DND-41 (cell line): ENCODE measurements around the gene CCL14.

Experiments
- ATAC-seq: fragments of 200-7000 bp; cut with Tn5 transposase; 3 replicates; pipeline ENCODE4 v1.9.1; 2021; ENCODE audit warnings: low read depth; ENCODE audit not compliant: insufficient read depth
- DNase-seq: peaks from one replicate; pipeline ENCODE4 v3.0.0-alpha.2; 2020
- H2AFZ ChIP-seq: 2 replicates; pipeline ENCODE4 v1.6.0; 2012; ENCODE audit warnings: low read depth, low read length
- H3K27ac ChIP-seq: 2 replicates; pipeline ENCODE4 v1.5.1; 2012; ENCODE audit warnings: low read length, inconsistent platforms
- H3K27me3 ChIP-seq: fragments of 200-600 bp; sonication (generic); 2 replicates; pipeline ENCODE4 v1.6.0; 2012; ENCODE audit warnings: low read length, mild to moderate bottlenecking, inconsistent platforms; ENCODE audit not compliant: insufficient read depth, poor library complexity
- H3K36me3 ChIP-seq: 2 replicates; pipeline ENCODE4 v1.5.1; 2012; ENCODE audit warnings: low read length, inconsistent platforms; ENCODE audit not compliant: insufficient read depth
- H3K4me1 ChIP-seq: 2 replicates; pipeline ENCODE4 v1.5.1; 2012; ENCODE audit warnings: mild to moderate bottlenecking, low read length; ENCODE audit not compliant: insufficient read depth
- H3K4me2 ChIP-seq: 2 replicates; pipeline ENCODE4 v1.6.0; 2012; ENCODE audit warnings: mild to moderate bottlenecking, moderate library complexity, low read length, inconsistent platforms; ENCODE audit not compliant: insufficient read depth
- H3K4me3 ChIP-seq, 2 experiments: fragments of 200-600 bp in 1 of 2; shearing (Covaris generic) in 1 of 2; 2 replicates each; pipeline ENCODE4 v1.5.1; 2012 to 2016; ENCODE audit warnings: inconsistent platforms in 2 of 2, low read length in 2 of 2, mild to moderate bottlenecking in 2 of 2, low read depth in 1 of 2, moderate library complexity in 1 of 2
- H3K79me2 ChIP-seq: 2 replicates; pipeline ENCODE4 v1.6.0; 2012; ENCODE audit warnings: low read length, inconsistent platforms; ENCODE audit not compliant: insufficient read depth
- H3K9ac ChIP-seq: 2 replicates; pipeline ENCODE4 v1.6.0; 2012; ENCODE audit warnings: low read depth, mild to moderate bottlenecking, inconsistent platforms, low read length, moderate library complexity
- H3K9me3 ChIP-seq: 2 replicates; pipeline ENCODE4 v1.5.1; 2012; ENCODE audit warnings: low read length, moderate library complexity, mild to moderate bottlenecking, inconsistent platforms; ENCODE audit not compliant: insufficient read depth, severe bottlenecking
- H4K20me1 ChIP-seq: 2 replicates; pipeline ENCODE4 v1.6.0; 2012; ENCODE audit warnings: low read length; ENCODE audit not compliant: insufficient read depth
- EZH2 ChIP-seq: IDR thresholded peaks from 3 replicates; pipeline ENCODE4 v1.6.1; 2012; ENCODE audit warnings: borderline replicate concordance, low read depth, mild to moderate bottlenecking, moderate library complexity, low read length, inconsistent platforms; ENCODE audit not compliant: severe bottlenecking
- TF ChIP-seq, protein P1 (sequence below): IDR thresholded peaks from 2 replicates; pipeline ENCODE4 v1.5.1; 2012; ENCODE audit warnings: borderline replicate concordance, low read length, moderate library complexity, mild to moderate bottlenecking; ENCODE audit not compliant: poor library complexity, severe bottlenecking; ENCODE audit errors: extremely low read depth

Gene CCL14

DNA sequence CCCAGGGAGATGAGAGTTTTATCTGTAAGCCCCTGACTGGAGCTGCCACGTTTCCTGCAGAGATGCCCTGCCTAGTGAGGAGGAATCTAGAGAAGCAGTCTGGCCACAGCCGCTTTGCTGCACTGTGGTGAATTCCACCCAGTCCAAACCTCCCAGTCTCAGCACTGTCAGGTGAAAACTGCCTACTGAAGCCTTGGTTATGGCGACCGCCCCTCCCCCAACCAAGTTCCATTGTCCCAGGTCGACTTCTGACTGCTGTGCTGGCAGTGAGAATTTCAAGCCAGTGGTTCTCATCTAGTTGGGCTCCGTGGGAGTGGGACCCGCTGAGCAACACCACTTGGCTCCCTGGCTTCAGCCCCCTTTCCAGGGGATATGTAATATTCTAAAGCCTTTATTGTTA, 32.8 kb downstream of the CCL14 start:
- Histone ChIP-seq H4K20me1 (no peaks in the 10 kb centered on the region), H2AFZ (no peak overlapping the region), H3K79me2 (no peaks in the 10 kb centered on the region), H3K4me3 (no peak overlapping the region), H3K4me1 (no peaks in the 10 kb centered on the region), H3K27ac (no peak overlapping the region), H3K9me3 (no peaks in the 10 kb centered on the region), H3K36me3 (no peaks in the 10 kb centered on the region), H3K9ac (no peak overlapping the region), H3K27me3 (peaks cover 5% of the 10 kb centered on the region), H3K4me2 (no peak overlapping the region)
- DNase-seq (no peak), ATAC-seq (no peak)
- TF ChIP-seq, protein P1, sequence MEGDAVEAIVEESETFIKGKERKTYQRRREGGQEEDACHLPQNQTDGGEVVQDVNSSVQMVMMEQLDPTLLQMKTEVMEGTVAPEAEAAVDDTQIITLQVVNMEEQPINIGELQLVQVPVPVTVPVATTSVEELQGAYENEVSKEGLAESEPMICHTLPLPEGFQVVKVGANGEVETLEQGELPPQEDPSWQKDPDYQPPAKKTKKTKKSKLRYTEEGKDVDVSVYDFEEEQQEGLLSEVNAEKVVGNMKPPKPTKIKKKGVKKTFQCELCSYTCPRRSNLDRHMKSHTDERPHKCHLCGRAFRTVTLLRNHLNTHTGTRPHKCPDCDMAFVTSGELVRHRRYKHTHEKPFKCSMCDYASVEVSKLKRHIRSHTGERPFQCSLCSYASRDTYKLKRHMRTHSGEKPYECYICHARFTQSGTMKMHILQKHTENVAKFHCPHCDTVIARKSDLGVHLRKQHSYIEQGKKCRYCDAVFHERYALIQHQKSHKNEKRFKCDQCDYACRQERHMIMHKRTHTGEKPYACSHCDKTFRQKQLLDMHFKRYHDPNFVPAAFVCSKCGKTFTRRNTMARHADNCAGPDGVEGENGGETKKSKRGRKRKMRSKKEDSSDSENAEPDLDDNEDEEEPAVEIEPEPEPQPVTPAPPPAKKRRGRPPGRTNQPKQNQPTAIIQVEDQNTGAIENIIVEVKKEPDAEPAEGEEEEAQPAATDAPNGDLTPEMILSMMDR, result no peak
- TF ChIP-seq EZH2, result no peak

DNA sequence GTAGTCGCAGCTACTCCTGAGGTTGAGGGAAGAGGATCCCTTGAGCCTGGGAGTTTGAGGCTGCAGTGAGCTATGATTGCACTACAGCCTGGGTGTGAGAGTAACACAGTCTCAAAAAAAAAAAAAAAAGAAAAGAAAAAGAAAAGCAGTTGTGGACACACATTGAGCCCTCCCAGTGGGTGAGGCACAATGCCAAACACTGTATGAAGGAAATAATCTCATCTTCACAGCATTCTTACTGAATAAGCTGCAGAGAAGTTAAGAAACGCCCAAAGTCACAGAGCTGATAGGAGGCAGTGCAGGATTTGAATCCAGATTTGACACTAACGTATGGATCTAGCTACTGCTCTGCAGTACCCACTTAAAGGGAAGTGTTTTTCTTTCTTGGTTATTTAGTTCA, 37.1 kb downstream of the CCL14 start:
- TF ChIP-seq, protein P1, result no peak
- TF ChIP-seq EZH2, result no peak
- DNase-seq, result no peak
- ATAC-seq, result no peak

GRCh38 chr17:35948092-35948491, 38.4 kb downstream of the CCL14 start:
- no peak overlapping the region for H3K9ac ChIP-seq
- no peaks in the 10 kb centered on the region for H3K79me2 ChIP-seq
- DNase-seq, result no peak

More for the DNA sequence above, 37.1 kb downstream of the CCL14 start:
- H3K9ac ChIP-seq, result no peak overlapping the region
- H4K20me1 ChIP-seq, result no peaks in the 10 kb centered on the region
- no peak overlapping the region for H3K27ac ChIP-seq
- H3K9me3 ChIP-seq, result no peaks in the 10 kb centered on the region
- H3K79me2 ChIP-seq, result no peaks in the 10 kb centered on the region
- no peak overlapping the region for H3K4me2 ChIP-seq
- H2AFZ ChIP-seq, result no peak overlapping the region
- peaks cover 5% of the 10 kb centered on the region for H3K27me3 ChIP-seq
- H3K4me1 ChIP-seq, result peaks cover 7% of the 10 kb centered on the region; the same call in 1 of the 2 replicates
- H3K36me3 ChIP-seq, result no peaks in the 10 kb centered on the region
- H3K4me3 ChIP-seq, result no peak overlapping the region

More at GRCh38 chr17:35948092-35948491, 38.4 kb downstream of the CCL14 start:
- no peaks in the 10 kb centered on the region for H4K20me1 ChIP-seq
- no peak overlapping the region for H3K27ac ChIP-seq
- peaks cover 7% of the 10 kb centered on the region; the same call in 1 of the 2 replicates for H3K4me1 ChIP-seq
- ATAC-seq, result no peak
- no peak overlapping the region for H2AFZ ChIP-seq
- H3K4me2 ChIP-seq, result no peak overlapping the region
- no peaks in the 10 kb centered on the region for H3K9me3 ChIP-seq
- H3K4me3 ChIP-seq, result no peak overlapping the region
- peaks cover 5% of the 10 kb centered on the region for H3K27me3 ChIP-seq
- no peaks in the 10 kb centered on the region for H3K36me3 ChIP-seq
- no peak for TF ChIP-seq EZH2
- TF ChIP-seq, protein P1, result no peak
